Measurements from ENCODE around the gene PKIB.
A peak's percentile ranks its signal among the peaks of the same experiment; 100 is the strongest.

The PKIB gene

GRCh38 chr6:122749451-122750050 is 139.3 kb downstream of the PKIB start:
- DNase-seq, result peak; percentile 57 to 65

- peak in 1 of 2 experiments; percentile 6 for DNase-seq
These were observed 141.1 kb downstream of the PKIB start for GRCh38 chr6:122751326-122751725.

DNA sequence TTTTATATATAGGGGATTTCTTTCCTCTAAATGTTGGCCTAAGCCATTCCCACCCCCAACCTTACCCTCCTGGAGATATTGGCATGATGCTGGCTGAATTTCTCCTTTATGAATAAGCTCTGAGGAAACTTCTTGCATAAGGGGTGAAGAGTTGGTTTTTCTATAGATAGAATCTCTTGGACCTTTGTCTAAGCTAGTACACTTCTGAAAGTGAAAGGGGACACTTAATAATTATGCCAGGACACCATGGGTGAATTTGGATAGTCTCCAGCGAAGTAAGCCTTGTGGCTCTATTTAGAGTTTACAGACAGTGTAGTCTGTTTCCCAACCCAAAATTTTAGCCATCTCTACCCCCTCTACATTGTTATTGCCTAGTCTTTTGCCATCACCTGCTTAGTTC is 142.3 kb downstream of the PKIB start:
- no peak for DNase-seq

GRCh38 chr6:122753000-122753687 is 142.9 kb downstream of the PKIB start:
- no peak for DNase-seq

DNA sequence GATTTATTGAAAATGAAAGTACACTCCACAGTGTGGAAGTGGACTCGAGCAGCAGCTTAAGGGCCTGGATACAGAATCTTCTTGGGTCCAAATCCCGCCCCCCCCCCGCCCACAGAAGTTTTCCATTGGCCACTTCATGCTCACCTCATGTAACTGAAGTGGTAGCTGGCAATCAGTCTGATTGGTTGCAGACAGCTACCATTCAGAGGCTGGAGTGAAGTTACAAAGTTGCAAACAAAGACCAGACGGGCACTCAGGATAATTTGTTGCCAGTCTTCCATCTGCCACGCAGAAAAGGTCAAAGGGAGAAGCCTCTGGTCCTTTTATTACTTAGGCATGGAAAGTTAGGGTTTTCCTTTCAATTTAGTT is 143.5 kb downstream of the PKIB start:
- no peak for DNase-seq

- DNase-seq, result no peak
These were observed 144.1 kb downstream of the PKIB start for GRCh38 chr6:122754191-122754731.

- no peak for DNase-seq
These were observed 145.7 kb downstream of the PKIB start for GRCh38 chr6:122755901-122756300.

GRCh38 chr6:122758927-122759334 is 148.7 kb downstream of the PKIB start:
- DNase-seq, result no peak

DNA sequence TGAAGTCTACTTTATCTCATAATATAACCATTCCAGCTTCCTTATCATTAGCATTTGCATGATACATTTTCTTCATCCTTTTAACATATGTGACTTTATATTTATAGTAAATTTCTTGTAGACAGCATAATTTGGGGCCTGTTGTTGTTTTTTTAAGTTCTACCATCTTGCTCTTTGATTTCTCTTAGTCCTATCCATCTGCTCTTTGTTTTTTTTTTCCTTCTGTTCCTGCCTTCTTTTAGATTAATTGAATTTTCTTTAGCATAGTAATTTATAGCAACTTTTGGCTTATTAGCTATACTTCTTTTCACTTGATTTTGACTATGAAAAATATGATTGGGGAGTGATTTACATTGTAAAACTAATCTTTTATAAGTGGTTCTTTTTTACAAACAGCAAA is 150.1 kb downstream of the PKIB start:
- DNase-seq, result no peak

DNA sequence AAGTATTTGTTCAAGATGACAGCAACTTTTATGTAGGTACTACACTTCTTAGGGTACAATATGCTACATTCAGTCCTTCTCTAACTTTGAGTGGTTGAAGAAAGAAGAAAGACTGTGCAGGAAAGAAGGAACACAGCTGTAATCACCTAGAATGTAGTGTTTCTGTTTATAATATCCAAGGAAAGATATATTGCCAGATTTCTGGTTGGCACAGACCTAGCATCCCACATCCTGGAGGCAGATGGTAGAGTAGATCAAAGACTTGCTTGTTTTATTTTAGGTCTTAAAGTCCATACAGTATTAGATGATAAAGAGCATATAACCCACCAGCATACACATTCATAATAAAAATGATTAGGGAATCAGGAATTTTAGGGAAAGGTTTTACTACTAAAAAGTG is 156.1 kb downstream of the PKIB start:
- DNase-seq, result no peak

DNA sequence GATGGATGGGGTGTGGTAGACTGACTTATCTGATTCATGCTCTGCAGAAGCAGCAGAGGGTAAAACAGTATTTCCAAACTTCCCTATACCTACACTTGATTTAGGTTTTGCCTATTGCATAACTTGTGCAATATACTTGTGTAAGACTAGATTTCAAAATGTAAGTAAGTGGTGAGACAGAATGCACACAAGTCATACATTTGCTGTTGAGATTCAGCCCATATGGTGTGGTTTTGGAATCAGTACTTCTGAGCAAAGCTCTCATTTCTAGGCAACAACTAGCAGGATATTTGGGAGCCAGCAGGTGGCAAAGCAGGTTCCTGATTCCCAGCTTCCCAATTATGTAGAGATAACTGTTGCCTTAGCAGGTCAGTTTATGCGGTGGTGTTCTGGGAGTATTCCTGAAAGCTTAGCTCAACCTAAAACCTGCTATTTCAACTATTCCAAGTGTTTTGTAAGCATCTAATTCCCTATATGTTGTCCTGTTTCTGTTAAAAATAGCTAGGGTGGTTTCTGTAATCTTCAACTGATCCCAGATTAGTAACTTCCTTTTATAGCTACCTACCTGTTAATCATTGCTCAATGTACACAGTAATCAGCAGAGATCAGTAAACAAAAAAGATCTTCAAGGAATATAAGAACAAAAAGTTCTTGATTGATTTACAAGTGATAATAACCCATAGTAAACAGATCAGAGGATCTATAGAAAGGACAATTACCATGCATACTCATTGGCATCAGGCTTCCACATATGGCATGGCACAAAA is 160.8 kb downstream of the PKIB start:
- no peak for DNase-seq

GRCh38 chr6:122772724-122773415 is 162.7 kb downstream of the PKIB start:
- peak; percentile 65 to 70 for DNase-seq

Measured in NCI-H526 (cell line).